Measurements from ENCODE around the gene QTRT2.

DNA sequence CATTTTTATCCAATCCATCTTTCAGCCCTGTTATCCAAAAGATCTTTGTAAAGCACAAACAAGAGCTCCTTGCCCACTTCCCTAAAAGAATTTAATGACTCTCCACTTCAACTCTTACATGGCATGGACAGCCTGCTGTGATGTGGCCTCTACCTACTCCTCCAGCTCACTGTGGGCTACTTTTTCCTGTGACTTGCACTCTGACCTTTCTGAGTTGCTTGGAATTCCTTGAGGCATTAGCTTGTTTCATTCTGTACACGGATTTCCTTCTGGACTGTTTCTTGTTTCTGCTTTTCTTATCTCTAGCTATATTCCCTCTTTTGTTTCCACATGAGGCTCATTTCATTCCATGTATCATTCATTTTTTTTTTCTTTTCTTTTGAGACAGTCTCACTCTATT is 15.2 kb downstream of the QTRT2 start:
- TF ChIP-seq, protein P1, sequence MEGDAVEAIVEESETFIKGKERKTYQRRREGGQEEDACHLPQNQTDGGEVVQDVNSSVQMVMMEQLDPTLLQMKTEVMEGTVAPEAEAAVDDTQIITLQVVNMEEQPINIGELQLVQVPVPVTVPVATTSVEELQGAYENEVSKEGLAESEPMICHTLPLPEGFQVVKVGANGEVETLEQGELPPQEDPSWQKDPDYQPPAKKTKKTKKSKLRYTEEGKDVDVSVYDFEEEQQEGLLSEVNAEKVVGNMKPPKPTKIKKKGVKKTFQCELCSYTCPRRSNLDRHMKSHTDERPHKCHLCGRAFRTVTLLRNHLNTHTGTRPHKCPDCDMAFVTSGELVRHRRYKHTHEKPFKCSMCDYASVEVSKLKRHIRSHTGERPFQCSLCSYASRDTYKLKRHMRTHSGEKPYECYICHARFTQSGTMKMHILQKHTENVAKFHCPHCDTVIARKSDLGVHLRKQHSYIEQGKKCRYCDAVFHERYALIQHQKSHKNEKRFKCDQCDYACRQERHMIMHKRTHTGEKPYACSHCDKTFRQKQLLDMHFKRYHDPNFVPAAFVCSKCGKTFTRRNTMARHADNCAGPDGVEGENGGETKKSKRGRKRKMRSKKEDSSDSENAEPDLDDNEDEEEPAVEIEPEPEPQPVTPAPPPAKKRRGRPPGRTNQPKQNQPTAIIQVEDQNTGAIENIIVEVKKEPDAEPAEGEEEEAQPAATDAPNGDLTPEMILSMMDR (IDR thresholded peaks at IDR 0.05) = no peak
- TF ChIP-seq POLR2A (IDR thresholded peaks at IDR 0.05) = no peak

Data from thyroid gland (tissue), 4 donors.